Prostate gland (tissue), 2 donors: ENCODE data around the gene E2F3. TPM values are rescaled to one million over a fixed set of nuclear protein-coding genes. Genes with fewer than 3 reads are reported as not detected.

Experiments used
- DNase-seq: peaks from one replicate; pipeline ENCODE4 v3.0.0-alpha.2; 2019; ENCODE audit warnings: low spot score
- H3K27ac ChIP-seq, 2 donors: fragments of 200-600 bp; sonication (generic); 2 replicates each; pipeline ENCODE4 v1.5.1; 2017 to 2019
- H3K27me3 ChIP-seq: fragments of 200-600 bp; sonication (generic); replicated peaks from 2 replicates; pipeline ENCODE4 v1.5.1; 2019; ENCODE audit not compliant: insufficient read depth
- H3K36me3 ChIP-seq, 2 donors: fragments of 200-600 bp; sonication (generic); 1 replicate in 1 of 2; 2 replicates in 1 of 2; pipeline versions ENCODE4 v1.5.1 to v1.8.1; 2017 to 2019
- H3K4me1 ChIP-seq: fragments of 200-600 bp; sonication (generic); replicated peaks from 2 replicates; pipeline ENCODE4 v1.5.1; 2019
- H3K4me3 ChIP-seq, 2 donors: fragments of 200-600 bp; sonication (generic); 2 replicates each; pipeline ENCODE4 v1.5.1; 2017 to 2019
- H3K9me3 ChIP-seq: fragments of 200-600 bp; sonication (generic); 2 replicates; pipeline ENCODE4 v1.5.1; 2017
- CTCF ChIP-seq, 4 experiments: fragments of 200-600 bp in 2 of 4; fragments of 450-650 bp in 2 of 4; sonication (generic) in 2 of 4; IDR thresholded peaks; 1 replicate in 3 of 4; 2 replicates in 1 of 4; pipeline ENCODE4 v1.5.1; 2016 to 2019; ENCODE audit warnings: antibody characterized with exemption in 4 of 4, mild to moderate bottlenecking in 2 of 4, moderate library complexity in 2 of 4
- POLR2A ChIP-seq: fragments of 450-650 bp; IDR thresholded peaks from one replicate; pipeline ENCODE4 v1.6.1; 2016; ENCODE audit warnings: antibody characterized with exemption, mild to moderate bottlenecking
- POLR2AphosphoS5 ChIP-seq: sonication (generic); formaldehyde crosslinking; IDR thresholded peaks from one replicate; pipeline ENCODE4 v1.6.1; 2017; ENCODE audit warnings: antibody characterized with exemption
- WGBS: methylation state at CpG from one replicate; pipeline ENCODE4 v1.1.5; 2018; 5-methylcytosine and 5-hydroxymethylcytosine counted together
- intact Hi-C: fragments of 100-400 bp; cut with DNase I; formaldehyde crosslinking; loops from one replicate; pipeline ENCODE4 v1.14.2; 2022
- total RNA-seq, 2 donors: library from RNA; depleted of rRNA; stranded (reverse); fragments of >200 nt; gene quantifications; one replicate each; pipeline ENCODE4 v1.1.0, GENCODE V29; 2016

The E2F3 gene
- total RNA-seq, 2 donors from 2014 or later, result 3.7 to 5.5 TPM

- Histone ChIP-seq H3K4me1 (no peaks in the 10 kb centered on the region), H3K9me3 (no peaks in the 10 kb centered on the region), H3K27ac (no peak overlapping the region), H3K27me3 (no peaks in the 10 kb centered on the region), H3K4me3 (no peak overlapping the region), H3K36me3 (no peaks in the 10 kb centered on the region)
- no peak for TF ChIP-seq CTCF (IDR thresholded peaks at IDR 0.05)
- no peak for TF ChIP-seq POLR2AphosphoS5
- no peak for TF ChIP-seq POLR2A
- no peak for DNase-seq
- 100% methylated on average over 1 of the region's 1 CpG for WGBS
- intact Hi-C loops, result no loop called here
These were observed 22.4 kb upstream of the E2F3 start for GRCh38 chr6:20379231-20379630.

GRCh38 chr6:20386218-20386617 is 15.5 kb upstream of the E2F3 start:
- Histone ChIP-seq H3K4me3 (no peak overlapping the region), H3K9me3 (no peaks in the 10 kb centered on the region), H3K27ac (no peak overlapping the region), H3K4me1 (no peaks in the 10 kb centered on the region), H3K27me3 (no peaks in the 10 kb centered on the region), H3K36me3 (no peaks in the 10 kb centered on the region)
- WGBS, result 93% methylated on average over 1 of the region's 1 CpG
- no peak for DNase-seq
- TF ChIP-seq CTCF (IDR thresholded peaks at IDR 0.05) (no peak), POLR2A (no peak), POLR2AphosphoS5 (no peak)
- intact Hi-C loops, result no loop called here

GRCh38 chr6:20389066-20389465 is 12.6 kb upstream of the E2F3 start:
- 63% methylated on average over 2 of the region's 2 CpGs for WGBS
- H3K4me1 ChIP-seq, result no peaks in the 10 kb centered on the region
- no peaks in the 10 kb centered on the region for H3K36me3 ChIP-seq
- H3K27ac ChIP-seq, result no peak overlapping the region
- TF ChIP-seq POLR2A (no peak), CTCF (IDR thresholded peaks at IDR 0.05) (no peak), POLR2AphosphoS5 (no peak)
- DNase-seq, result no peak
- H3K9me3 ChIP-seq, result no peaks in the 10 kb centered on the region
- no peak overlapping the region for H3K4me3 ChIP-seq
- no peaks in the 10 kb centered on the region for H3K27me3 ChIP-seq
- intact Hi-C loops, result no loop called here

- H3K27me3 ChIP-seq, result no peaks in the 10 kb centered on the region
- no peaks in the 10 kb centered on the region for H3K36me3 ChIP-seq
- no peaks in the 10 kb centered on the region for H3K9me3 ChIP-seq
- TF ChIP-seq CTCF (IDR thresholded peaks at IDR 0.05) (no peak), POLR2AphosphoS5 (no peak), POLR2A (no peak)
- H3K27ac ChIP-seq, result no peak overlapping the region
- no peak for DNase-seq
- intact Hi-C loops, result no loop called here
- no peak overlapping the region for H3K4me3 ChIP-seq
- H3K4me1 ChIP-seq, result no peaks in the 10 kb centered on the region
- 88% methylated on average over 2 of the region's 2 CpGs for WGBS
These were observed 8.4 kb upstream of the E2F3 start for GRCh38 chr6:20393297-20393696.

GRCh38 chr6:20399518-20399917 is 2.2 kb upstream of the E2F3 start:
- H3K27me3 ChIP-seq, result no peaks in the 10 kb centered on the region
- no peak for TF ChIP-seq POLR2AphosphoS5
- no peak for TF ChIP-seq CTCF (IDR thresholded peaks at IDR 0.05)
- no peak for TF ChIP-seq POLR2A
- H3K4me1 ChIP-seq, result no peaks in the 10 kb centered on the region
- no peak for DNase-seq
- WGBS, result 83% methylated on average over 2 of the region's 2 CpGs
- H3K4me3 ChIP-seq, result no peak overlapping the region
- intact Hi-C loops, result no loop called here
- H3K36me3 ChIP-seq, result no peaks in the 10 kb centered on the region
- H3K9me3 ChIP-seq, result no peaks in the 10 kb centered on the region
- no peak overlapping the region for H3K27ac ChIP-seq
